Fibroblast of pulmonary artery (primary cell): ENCODE measurements around the gene RD3L.

Experiments used
- DNase-seq: peaks from one replicate; pipeline ENCODE4 v3.0.0-alpha.2; 2010; ENCODE audit warnings: low read depth
- H3K4me3 ChIP-seq: replicated peaks from 2 replicates; pipeline ENCODE4 v1.5.1; 2011; ENCODE audit warnings: low read depth, mild to moderate bottlenecking, control low read depth, low read length, moderate library complexity
- TF ChIP-seq, protein P1 (sequence below): IDR thresholded peaks from 2 replicates; pipeline ENCODE4 v1.5.1; 2011; ENCODE audit warnings: mild to moderate bottlenecking, control low read depth, low read length, inconsistent platforms; ENCODE audit errors: missing control alignments

RD3L gene

GRCh38 chr14:103890821-103891666 lies 51.3 kb downstream of the RD3L start:
- DNase-seq = no peak
- TF ChIP-seq, protein P1, sequence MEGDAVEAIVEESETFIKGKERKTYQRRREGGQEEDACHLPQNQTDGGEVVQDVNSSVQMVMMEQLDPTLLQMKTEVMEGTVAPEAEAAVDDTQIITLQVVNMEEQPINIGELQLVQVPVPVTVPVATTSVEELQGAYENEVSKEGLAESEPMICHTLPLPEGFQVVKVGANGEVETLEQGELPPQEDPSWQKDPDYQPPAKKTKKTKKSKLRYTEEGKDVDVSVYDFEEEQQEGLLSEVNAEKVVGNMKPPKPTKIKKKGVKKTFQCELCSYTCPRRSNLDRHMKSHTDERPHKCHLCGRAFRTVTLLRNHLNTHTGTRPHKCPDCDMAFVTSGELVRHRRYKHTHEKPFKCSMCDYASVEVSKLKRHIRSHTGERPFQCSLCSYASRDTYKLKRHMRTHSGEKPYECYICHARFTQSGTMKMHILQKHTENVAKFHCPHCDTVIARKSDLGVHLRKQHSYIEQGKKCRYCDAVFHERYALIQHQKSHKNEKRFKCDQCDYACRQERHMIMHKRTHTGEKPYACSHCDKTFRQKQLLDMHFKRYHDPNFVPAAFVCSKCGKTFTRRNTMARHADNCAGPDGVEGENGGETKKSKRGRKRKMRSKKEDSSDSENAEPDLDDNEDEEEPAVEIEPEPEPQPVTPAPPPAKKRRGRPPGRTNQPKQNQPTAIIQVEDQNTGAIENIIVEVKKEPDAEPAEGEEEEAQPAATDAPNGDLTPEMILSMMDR = no peak
- H3K4me3 ChIP-seq = no peak overlapping the region
